Urinary bladder (tissue), 4 donors: ENCODE results near the gene UTS2R. TPM values are rescaled to one million over a fixed set of nuclear protein-coding genes. Genes with fewer than 3 reads are reported as not detected.
"Not testable (repeated sequence)": the region's sequence is repeated elsewhere in the genome, so short reads cannot be mapped to it uniquely, and the experiment has no call there.

Experiments used
- DNase-seq: peaks from one replicate; pipeline ENCODE4 v3.0.0-alpha.2; 2015; ENCODE audit errors: extremely low spot score
- H3K27ac ChIP-seq: one replicate; pipeline ENCODE4 v1.5.1; 2013; ENCODE audit warnings: low read depth, mild to moderate bottlenecking, moderate library complexity
- H3K36me3 ChIP-seq: one replicate; pipeline ENCODE4 v1.6.1; 2013; ENCODE audit warnings: mild to moderate bottlenecking, moderate library complexity; ENCODE audit not compliant: insufficient read depth
- H3K4me1 ChIP-seq: one replicate; pipeline ENCODE4 v1.6.1; 2013; ENCODE audit warnings: mild to moderate bottlenecking, moderate library complexity; ENCODE audit not compliant: insufficient read depth
- H3K4me3 ChIP-seq: one replicate; pipeline ENCODE4 v1.5.1; 2013; ENCODE audit warnings: low read depth, low read length
- WGBS: extraction: QIAGEN DNeasy Blood & Tissue Kit; methylation state at CpG from one replicate; pipeline ENCODE4 v1.1.7; 2013; 5-methylcytosine and 5-hydroxymethylcytosine counted together
- polyA plus RNA-seq: library from polyadenylated mRNA; stranded (reverse); fragments of 200-250 nt; gene quantifications from one replicate; pipeline ENCODE4 v1.2.3, GENCODE V29; 2013
- total RNA-seq: library from RNA; depleted of rRNA; stranded (reverse); fragments of >200 nt; gene quantifications from one replicate; pipeline ENCODE4 v1.2.3, GENCODE V29; 2014
- donor health status: healthy with polysubstance abuse.
- donor health status: healthy.

The UTS2R gene
- total and polyA plus RNA-seq, 2 donors: not detected

DNA sequence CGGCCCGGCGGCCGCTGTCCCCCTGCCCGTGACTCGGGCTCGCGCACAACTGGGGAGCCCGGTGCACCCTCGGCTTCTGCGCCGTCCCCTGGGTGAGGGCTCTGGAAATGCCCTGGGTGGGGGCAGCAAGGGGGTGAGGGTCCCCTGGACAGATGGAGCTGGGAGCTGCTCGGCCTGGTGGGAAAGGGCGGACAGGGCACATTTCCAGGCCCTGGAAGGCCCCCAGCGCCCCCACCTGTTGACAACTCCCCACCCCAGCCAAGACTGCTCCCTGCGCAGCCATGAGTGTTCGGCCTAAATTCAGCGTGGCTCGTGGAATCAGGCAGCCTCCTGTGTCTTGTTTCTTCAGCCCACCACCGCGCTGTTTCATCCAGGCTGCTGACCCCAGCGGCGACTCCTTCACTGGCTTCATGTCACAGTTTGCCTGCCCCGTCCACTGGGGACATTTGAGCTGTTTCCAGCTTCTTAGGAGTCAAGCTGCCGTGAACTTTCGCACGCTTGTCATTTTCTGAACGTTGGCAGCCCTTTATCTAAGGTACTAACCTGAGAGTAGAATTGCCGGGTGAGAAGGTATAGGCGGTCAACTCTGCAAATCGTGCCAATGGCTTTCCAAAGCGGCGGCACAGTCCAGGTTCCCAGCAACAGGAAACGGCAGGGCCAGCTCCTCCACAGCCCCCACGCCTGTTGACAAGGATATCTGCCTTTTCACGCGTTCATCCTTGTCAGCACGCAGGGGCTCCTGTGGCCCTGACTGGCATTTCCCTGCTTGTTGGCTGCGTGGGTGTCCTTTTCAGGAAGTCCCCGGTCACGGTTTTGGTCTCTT is 895 bp downstream of the UTS2R start:
- no peak overlapping the region for H3K4me3 ChIP-seq
- no peaks in the 10 kb centered on the region for H3K36me3 ChIP-seq
- 33% methylated on average over 41 of the region's 41 CpGs for WGBS
- H3K4me1 ChIP-seq: peaks cover 4% of the 10 kb centered on the region
- H3K27ac ChIP-seq: no peak overlapping the region
- DNase-seq: no peak

DNA sequence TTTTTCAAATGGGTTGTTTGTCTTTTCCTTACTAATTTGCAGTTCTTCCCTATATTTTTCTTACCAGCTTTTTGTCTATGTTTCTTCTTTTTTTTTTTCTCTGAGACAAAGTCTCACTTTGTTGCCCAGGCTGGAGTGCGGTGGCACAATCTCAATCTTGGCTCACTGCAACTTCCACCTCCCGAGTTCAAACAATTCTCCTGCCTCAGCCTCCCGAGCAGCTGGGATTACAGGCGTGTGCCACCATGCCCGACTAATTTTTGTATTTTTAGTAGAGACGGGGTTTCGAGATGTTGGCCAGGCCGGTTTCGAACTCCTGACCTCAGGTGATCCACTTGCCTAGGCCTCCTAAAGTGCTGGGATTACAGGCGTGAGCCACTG is 1.5 kb downstream of the UTS2R start:
- not testable (repeated sequence) for H3K27ac ChIP-seq, H3K4me3 ChIP-seq, H3K36me3 ChIP-seq, H3K4me1 ChIP-seq, DNase-seq
- 91% methylated on average over 10 of the region's 10 CpGs for WGBS

DNA sequence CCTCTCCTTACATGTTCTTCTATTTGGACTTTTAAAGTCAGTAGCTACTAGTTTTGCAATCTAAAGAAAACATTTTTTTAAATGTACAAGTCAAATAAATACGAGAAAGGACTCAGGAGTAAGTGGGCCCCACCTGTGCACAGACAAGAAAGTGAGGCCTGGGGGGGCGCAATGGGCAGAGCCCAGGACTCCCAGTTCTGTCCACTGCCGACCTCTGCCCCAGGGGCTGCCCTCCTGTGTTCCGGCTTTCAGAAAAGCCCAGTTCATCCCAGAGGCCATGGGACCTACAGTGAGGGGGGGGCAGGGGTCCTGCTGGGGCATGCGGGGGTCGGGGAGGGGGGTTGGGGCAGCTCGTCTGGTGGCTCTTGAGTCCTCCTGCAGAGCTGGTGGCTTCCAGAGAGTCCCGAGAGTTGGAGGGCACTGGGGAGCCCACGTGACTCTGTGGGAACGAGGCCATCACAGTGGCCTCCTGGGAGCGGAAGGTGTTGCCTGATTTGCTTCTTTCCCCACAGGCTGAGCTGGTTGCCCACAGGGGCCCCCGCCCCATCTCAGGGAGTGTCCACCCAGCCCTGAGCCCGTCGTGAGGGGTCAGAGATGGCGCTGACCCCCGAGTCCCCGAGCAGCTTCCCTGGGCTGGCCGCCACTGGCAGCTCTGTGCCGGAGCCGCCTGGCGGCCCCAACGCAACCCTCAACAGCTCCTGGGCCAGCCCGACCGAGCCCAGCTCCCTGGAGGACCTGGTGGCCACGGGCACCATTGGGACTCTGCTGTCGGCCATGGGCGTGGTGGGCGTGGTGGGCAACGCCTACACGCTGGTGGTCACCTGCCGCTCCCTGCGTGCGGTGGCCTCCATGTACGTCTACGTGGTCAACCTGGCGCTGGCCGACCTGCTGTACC is 2.4 kb downstream of the UTS2R start:
- 86% methylated on average over 37 of the region's 37 CpGs for WGBS
- Histone ChIP-seq H3K27ac (no peak overlapping the region), H3K4me3 (no peak overlapping the region), H3K36me3 (no peaks in the 10 kb centered on the region), H3K4me1 (peaks cover 4% of the 10 kb centered on the region)
- no peak for DNase-seq

DNA sequence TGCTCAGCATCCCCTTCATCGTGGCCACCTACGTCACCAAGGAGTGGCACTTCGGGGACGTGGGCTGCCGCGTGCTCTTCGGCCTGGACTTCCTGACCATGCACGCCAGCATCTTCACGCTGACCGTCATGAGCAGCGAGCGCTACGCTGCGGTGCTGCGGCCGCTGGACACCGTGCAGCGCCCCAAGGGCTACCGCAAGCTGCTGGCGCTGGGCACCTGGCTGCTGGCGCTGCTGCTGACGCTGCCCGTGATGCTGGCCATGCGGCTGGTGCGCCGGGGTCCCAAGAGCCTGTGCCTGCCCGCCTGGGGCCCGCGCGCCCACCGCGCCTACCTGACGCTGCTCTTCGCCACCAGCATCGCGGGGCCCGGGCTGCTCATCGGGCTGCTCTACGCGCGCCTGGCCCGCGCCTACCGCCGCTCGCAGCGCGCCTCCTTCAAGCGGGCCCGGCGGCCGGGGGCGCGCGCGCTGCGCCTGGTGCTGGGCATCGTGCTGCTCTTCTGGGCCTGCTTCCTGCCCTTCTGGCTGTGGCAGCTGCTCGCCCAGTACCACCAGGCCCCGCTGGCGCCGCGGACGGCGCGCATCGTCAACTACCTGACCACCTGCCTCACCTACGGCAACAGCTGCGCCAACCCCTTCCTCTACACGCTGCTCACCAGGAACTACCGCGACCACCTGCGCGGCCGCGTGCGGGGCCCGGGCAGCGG is 3.2 kb downstream of the UTS2R start:
- H3K27ac ChIP-seq: no peak overlapping the region
- peaks cover 4% of the 10 kb centered on the region for H3K4me1 ChIP-seq
- H3K4me3 ChIP-seq: no peak overlapping the region
- no peaks in the 10 kb centered on the region for H3K36me3 ChIP-seq
- no peak for DNase-seq
- WGBS: 35% methylated on average over 79 of the region's 79 CpGs

DNA sequence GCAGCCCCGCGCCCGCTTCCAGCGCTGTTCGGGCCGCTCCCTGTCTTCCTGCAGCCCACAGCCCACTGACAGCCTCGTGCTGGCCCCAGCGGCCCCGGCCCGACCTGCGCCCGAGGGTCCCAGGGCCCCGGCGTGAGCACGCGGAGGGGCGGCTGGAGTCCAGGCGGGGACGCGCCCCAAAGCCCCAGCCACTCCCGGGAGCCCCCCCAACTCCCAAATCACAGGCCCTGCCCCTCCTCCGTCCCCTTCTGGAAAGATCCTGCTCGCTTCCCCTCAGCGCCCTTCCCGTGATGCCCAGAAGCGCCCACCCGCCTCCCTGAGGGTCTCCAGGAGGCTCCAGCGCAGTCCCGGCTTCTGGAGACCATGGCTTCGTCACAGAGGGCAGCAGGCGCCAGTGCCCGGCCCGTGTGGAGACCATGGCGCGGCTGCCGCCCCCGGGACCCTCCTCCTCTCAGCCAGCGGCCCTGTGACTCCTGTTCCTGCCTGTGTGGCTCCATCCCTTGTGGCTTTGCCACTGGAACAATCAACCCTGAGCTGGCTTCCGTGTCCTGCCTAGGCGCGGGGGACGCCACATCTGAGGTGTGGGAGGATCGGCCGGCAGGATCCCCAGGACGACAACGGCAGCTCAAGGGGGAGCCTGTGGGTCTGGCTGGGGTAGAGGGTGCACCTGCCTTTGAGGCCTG is 3.9 kb downstream of the UTS2R start:
- H3K36me3 ChIP-seq: no peaks in the 10 kb centered on the region
- no peak for DNase-seq
- no peak overlapping the region for H3K27ac ChIP-seq
- 56% methylated on average over 46 of the region's 46 CpGs for WGBS
- peaks cover 4% of the 10 kb centered on the region for H3K4me1 ChIP-seq
- H3K4me3 ChIP-seq: no peak overlapping the region

DNA sequence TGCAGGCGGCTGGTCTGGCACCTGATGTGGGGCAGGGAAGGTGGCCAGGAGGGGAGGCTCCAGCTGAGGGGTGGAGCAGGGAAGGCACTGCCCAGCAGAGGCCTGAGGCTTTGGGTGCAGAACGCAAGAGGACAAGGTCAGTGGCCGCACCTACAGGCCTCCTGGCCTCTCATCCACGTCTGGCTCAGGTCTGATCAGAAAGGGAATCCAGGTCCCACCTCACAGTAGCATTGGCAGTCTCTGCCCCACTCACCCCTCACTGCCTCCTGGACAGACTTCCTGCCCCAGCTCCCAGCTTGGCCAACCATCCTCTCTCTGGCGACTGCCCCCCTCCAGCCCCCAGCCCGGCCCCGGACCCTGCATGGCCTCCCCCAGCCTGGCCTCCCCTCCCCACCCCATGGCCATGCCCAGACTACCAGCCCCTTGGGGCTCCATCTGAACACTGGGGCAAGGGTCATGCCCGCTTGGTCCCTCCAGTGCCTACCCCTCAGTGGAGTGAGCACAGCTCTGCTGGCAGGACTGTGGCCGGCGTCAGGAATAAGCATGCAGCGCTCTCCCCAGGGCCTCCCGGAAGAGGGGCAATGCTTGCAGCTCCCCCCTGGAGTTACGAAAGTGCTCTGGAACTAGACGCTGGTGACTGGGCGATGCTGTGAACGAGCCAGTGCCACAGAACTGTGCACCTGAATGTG is 4.6 kb downstream of the UTS2R start:
- 74% methylated on average over 16 of the region's 16 CpGs for WGBS
- peaks cover 4% of the 10 kb centered on the region for H3K4me1 ChIP-seq
- H3K4me3 ChIP-seq: no peak overlapping the region
- no peaks in the 10 kb centered on the region for H3K36me3 ChIP-seq
- DNase-seq: no peak
- H3K27ac ChIP-seq: no peak overlapping the region

DNA sequence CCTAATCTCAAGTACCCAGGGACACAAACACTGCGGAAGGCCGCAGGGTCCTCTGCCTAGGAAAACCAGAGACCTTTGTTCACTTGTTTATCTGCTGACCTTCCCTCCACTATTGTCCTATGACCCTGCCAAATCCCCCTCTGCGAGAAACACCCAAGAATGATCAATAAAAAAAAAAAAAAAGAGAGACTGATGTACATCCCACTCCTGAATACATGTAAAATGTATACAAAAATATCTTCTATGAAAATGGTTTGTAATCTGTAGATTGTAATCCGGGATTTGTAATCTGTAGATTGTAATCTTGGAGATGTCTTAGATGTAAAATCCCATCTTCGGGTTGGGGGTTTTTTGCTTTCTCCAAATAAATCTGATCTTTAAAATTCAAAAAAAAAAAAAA is 5.7 kb downstream of the UTS2R start:
- H3K36me3 ChIP-seq, H3K4me1 ChIP-seq, H3K4me3 ChIP-seq, DNase-seq, H3K27ac ChIP-seq: not testable (repeated sequence)
- WGBS: 53% methylated on average over 3 of the region's 5 CpGs

DNA sequence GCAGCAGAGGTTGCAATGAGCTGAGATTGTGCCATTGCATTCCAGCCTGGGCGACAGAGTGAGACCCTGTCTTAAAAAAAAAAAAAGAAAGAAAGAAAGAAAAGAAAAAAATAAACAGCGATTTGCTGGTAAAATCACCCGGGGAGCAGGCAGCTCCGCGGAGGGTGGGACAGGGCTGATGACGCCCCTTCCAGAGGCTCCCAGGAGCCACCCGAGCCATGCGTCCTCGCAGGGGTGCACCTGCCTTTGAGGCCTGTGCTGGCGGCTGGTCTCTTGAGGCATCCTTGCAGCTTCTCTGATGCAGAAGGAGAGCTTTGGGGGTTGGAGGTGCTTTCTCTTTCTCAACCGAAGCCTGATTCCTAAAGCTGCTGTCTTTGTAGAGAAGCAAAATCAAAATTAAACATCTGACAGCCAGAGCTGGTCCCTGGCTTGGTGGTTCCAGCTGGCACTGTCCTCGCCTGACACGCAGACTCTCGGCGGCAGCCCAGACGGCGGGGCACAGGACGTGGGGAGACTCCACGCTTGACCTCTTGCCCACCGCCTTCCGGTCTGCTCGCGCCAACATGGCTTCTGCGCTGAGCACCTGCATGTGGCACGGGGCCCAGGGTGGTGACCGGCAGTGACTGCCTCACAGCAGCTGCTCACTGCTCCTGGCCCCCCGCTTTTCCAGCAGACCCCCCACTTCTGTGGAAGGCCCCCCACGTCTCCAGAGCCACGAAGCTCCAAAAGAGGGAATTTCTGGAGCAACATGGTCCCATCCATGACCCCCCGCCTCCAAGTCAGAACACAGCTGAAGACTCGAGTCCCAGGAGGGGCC is 6.6 kb downstream of the UTS2R start:
- Histone ChIP-seq H3K4me1 (no peaks in the 10 kb centered on the region), H3K27ac (no peak overlapping the region), H3K4me3 (no peak overlapping the region), H3K36me3 (no peaks in the 10 kb centered on the region)
- no peak for DNase-seq
- WGBS: 77% methylated on average over 31 of the region's 31 CpGs

DNA sequence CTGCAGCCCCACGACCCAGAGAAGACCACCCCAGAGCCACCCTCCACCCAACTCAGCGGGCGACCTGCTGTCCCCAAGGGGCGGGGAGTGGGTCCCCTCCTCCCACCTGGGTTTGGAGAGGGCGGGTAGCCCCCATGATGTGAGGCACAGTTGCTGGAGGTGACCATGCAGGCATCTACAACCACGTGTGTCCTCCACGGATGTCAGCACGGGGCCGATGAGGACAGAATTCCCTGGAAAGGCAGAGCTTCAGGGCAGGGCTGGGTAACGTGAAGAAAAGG is 7.1 kb downstream of the UTS2R start:
- no peak for DNase-seq
- H3K4me3 ChIP-seq: no peak overlapping the region
- WGBS: 69% methylated on average over 10 of the region's 10 CpGs
- H3K27ac ChIP-seq: no peak overlapping the region
- H3K36me3 ChIP-seq: no peaks in the 10 kb centered on the region
- no peaks in the 10 kb centered on the region for H3K4me1 ChIP-seq

DNA sequence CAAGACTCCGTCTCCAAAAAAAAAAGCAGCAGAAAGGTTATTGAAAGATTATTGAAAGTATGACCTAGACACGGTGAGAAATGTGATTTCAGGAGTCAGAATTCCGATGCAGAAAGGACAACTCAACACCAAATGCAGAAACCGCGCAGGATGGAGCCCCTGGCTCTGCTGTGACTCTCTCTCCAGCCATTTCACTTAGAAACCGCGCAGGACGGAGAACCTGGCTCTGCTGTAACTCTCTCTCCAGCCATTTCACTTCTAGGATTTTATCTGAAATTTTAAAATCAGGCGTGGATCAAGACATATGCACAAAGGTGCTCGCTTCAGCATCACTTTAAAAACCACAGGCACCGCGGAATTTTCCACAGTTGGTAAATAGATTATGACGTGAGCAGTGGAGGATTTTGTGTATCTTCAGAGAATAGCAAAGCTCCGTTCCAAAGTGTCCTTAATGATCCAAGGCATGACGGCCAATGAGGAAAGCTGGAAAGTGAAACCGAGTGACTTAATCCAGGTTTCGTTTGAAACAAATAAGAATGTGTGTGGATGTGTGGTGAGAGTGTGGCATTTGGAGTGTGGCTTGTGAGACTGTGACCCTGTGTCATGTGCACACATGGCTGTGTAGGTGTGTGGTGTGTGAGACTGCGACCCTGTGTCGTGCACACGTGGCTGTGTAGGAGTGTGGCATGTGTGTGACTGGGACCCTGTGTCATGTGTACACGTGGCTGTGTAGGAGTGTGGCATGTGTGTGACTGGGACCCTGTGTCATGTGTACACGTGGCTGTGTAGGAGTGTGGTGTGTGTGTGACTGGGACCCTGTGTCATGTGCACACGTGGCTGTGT is 9.5 kb downstream of the UTS2R start:
- WGBS: 59% methylated on average over 23 of the region's 23 CpGs
- no peak for DNase-seq
- H3K4me1 ChIP-seq: no peaks in the 10 kb centered on the region
- H3K36me3 ChIP-seq: no peaks in the 10 kb centered on the region
- no peak overlapping the region for H3K27ac ChIP-seq
- no peak overlapping the region for H3K4me3 ChIP-seq

DNA sequence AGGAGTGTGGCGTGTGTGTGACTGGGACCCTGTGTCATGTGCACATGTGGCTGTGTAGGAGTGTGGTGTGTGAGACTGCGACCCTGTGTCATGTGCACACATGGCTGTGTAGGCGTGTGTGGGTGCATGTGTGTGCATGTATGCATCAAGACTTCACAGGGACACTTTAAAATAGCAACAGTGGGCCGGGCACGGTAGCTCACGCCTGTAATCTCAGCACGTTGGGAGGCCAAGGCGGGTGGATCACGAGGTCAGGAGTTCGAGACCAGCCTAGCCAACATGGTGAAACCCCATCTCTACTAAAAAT is 10.1 kb downstream of the UTS2R start:
- not testable (repeated sequence) for H3K36me3 ChIP-seq, H3K27ac ChIP-seq

More for the DNA sequence above, 10.1 kb downstream of the UTS2R start:
- 78% methylated on average over 10 of the region's 10 CpGs for WGBS
- DNase-seq, H3K4me3 ChIP-seq, H3K4me1 ChIP-seq: not testable (repeated sequence)
